Natural killer cell (primary cell): ENCODE results near the gene TLCD2. TPM values are rescaled to one million over a fixed set of nuclear protein-coding genes. Genes with fewer than 3 reads are reported as not detected.

Experiments used
- ATAC-seq, 3 donors: fragments of 150-1000 bp in 2 of 3; fragments of 200-7000 bp in 1 of 3; cut with Tn5 transposase; 1 replicate in 1 of 3; 2 replicates in 2 of 3; pipeline ENCODE4 v1.10.0; 2021; ENCODE audit warnings: mild to moderate bottlenecking in 2 of 3, moderate library complexity in 2 of 3
- DNase-seq, 2 donors: peaks; one replicate each; pipeline versions ENCODE4 v3.0.0 to v3.0.0-alpha.2; 2013 to 2021; ENCODE audit warnings: mixed read lengths in 1 of 2
- H3K27ac ChIP-seq: one replicate; pipeline ENCODE4 v1.5.1; 2013; ENCODE audit warnings: mild to moderate bottlenecking, low read length
- H3K27me3 ChIP-seq: one replicate; pipeline ENCODE4 v1.6.1; 2013; ENCODE audit warnings: low read length; ENCODE audit not compliant: control insufficient read depth, insufficient read depth
- H3K36me3 ChIP-seq: one replicate; pipeline ENCODE4 v1.6.1; 2013; ENCODE audit warnings: low read length; ENCODE audit not compliant: control insufficient read depth, insufficient read depth
- H3K4me1 ChIP-seq: one replicate; pipeline ENCODE4 v1.6.1; 2013; ENCODE audit warnings: low read length; ENCODE audit not compliant: control insufficient read depth, insufficient read depth
- H3K4me3 ChIP-seq: one replicate; pipeline ENCODE4 v1.5.1; 2013; ENCODE audit warnings: low read length
- H3K9me3 ChIP-seq: one replicate; pipeline ENCODE4 v1.6.1; 2013; ENCODE audit warnings: low read length; ENCODE audit not compliant: control insufficient read depth, insufficient read depth
- H3K27ac Mint-ChIP-seq, 2 donors: one replicate each; pipeline ENCODE4 v1.8.0; 2022; ENCODE audit warnings: mild to moderate bottlenecking in 2 of 2, mixed read lengths in 2 of 2, moderate library complexity in 1 of 2
- H3K27me3 Mint-ChIP-seq, 2 donors: one replicate each; pipeline ENCODE4 v1.8.0; 2022; ENCODE audit warnings: low read depth in 2 of 2, mixed read lengths in 2 of 2
- H3K36me3 Mint-ChIP-seq: one replicate; pipeline ENCODE4 v1.8.0; 2022; ENCODE audit warnings: mixed read lengths
- H3K4me1 Mint-ChIP-seq, 2 donors: one replicate each; pipeline ENCODE4 v1.8.0; 2022; ENCODE audit warnings: mixed read lengths in 2 of 2
- H3K4me3 Mint-ChIP-seq: one replicate; pipeline ENCODE4 v1.8.0; 2022; ENCODE audit warnings: mild to moderate bottlenecking, moderate library complexity, mixed read lengths
- H3K9me3 Mint-ChIP-seq, 2 donors: one replicate each; pipeline ENCODE4 v1.8.0; 2022; ENCODE audit warnings: mixed read lengths in 2 of 2
- CTCF ChIP-seq: fragments of 200-600 bp; IDR thresholded peaks from one replicate; pipeline ENCODE4 v1.8.0; 2022; ENCODE audit warnings: antibody characterized with exemption
- WGBS: methylation state at CpG from one replicate; pipeline ENCODE4 v1.1.7; 2013; ENCODE audit warnings: missing lambda C conversion rate; ENCODE audit not compliant: insufficient coverage; 5-methylcytosine and 5-hydroxymethylcytosine counted together
- intact Hi-C: fragments of 100-400 bp; cut with micrococcal nuclease; formaldehyde crosslinking; loops from one replicate; pipeline ENCODE4 v1.14.2; 2022
- total RNA-seq, 4 donors: library from RNA; stranded (reverse); fragments of 120-200 nt in 1 of 4; gene quantifications; one replicate each; pipeline versions ENCODE4 v1.2.3 to v1.2.4, GENCODE V29; 2013 to 2022

The TLCD2 gene
- total RNA-seq, 3 donors from 2014 or later (not counting 1 experiment from before 2014, with no cell fraction given): 0.18 to 0.28 (median 0.28) TPM

GRCh38 chr17:1746975-1747543 lies 36.9 kb upstream of the TLCD2 start:
- 95% methylated on average over 22 of the region's 22 CpGs for WGBS
- TF ChIP-seq CTCF: no peak
- H3K27me3 ChIP-seq: no peaks in the 10 kb centered on the region
- Mint-ChIP-seq H3K9me3 (no peaks in the 10 kb centered on the region), H3K27ac (no peak overlapping the region), H3K4me3 (no peak overlapping the region), H3K4me1 (peaks cover 0 to 15% of the 10 kb centered on the region in 2 donors), H3K36me3 (no peaks in the 10 kb centered on the region), H3K27me3 (peaks cover 0 to 8% of the 10 kb centered on the region in 2 donors)
- ATAC-seq (no peak), DNase-seq (no peak)
- no peak overlapping the region for H3K4me3 ChIP-seq
- no peak overlapping the region for H3K27ac ChIP-seq
- H3K9me3 ChIP-seq: no peaks in the 10 kb centered on the region
- intact Hi-C loops: no loop called here
- no peaks in the 10 kb centered on the region for H3K36me3 ChIP-seq
- H3K4me1 ChIP-seq: peaks cover 17% of the 10 kb centered on the region

- H3K36me3 Mint-ChIP-seq: no peaks in the 10 kb centered on the region
- no peaks in the 10 kb centered on the region for H3K4me1 Mint-ChIP-seq
- no peaks in the 10 kb centered on the region for H3K9me3 ChIP-seq
- intact Hi-C loops: no loop called here
- no peak overlapping the region for H3K4me3 ChIP-seq
- 93% methylated on average over 12 of the region's 12 CpGs for WGBS
- peaks cover 2% of the 10 kb centered on the region for H3K4me1 ChIP-seq
- H3K27me3 ChIP-seq: no peaks in the 10 kb centered on the region
- TF ChIP-seq CTCF: no peak
- no peak for DNase-seq
- no peak overlapping the region for H3K27ac ChIP-seq
- ATAC-seq: no peak
- H3K27ac Mint-ChIP-seq: no peak overlapping the region
- H3K36me3 ChIP-seq: no peaks in the 10 kb centered on the region
- H3K4me3 Mint-ChIP-seq: no peak overlapping the region
- no peaks in the 10 kb centered on the region for H3K9me3 Mint-ChIP-seq
- peaks cover 0 to 6% of the 10 kb centered on the region in 2 donors for H3K27me3 Mint-ChIP-seq
Observed at GRCh38 chr17:1745513-1746020, 35.4 kb upstream of the TLCD2 start.

GRCh38 chr17:1744551-1745512 lies 34.7 kb upstream of the TLCD2 start:
- ATAC-seq (no peak), DNase-seq (no peak)
- peaks cover 0 to 6% of the 10 kb centered on the region in 2 donors for H3K27me3 Mint-ChIP-seq
- WGBS: 89% methylated on average over 27 of the region's 29 CpGs
- no peaks in the 10 kb centered on the region for H3K4me1 Mint-ChIP-seq
- H3K9me3 Mint-ChIP-seq: no peaks in the 10 kb centered on the region
- H3K4me3 ChIP-seq: no peak overlapping the region
- H3K9me3 ChIP-seq: no peaks in the 10 kb centered on the region
- H3K4me3 Mint-ChIP-seq: no peak overlapping the region
- intact Hi-C loops: no loop called here
- no peak overlapping the region for H3K27ac Mint-ChIP-seq
- H3K4me1 ChIP-seq: no peaks in the 10 kb centered on the region
- no peaks in the 10 kb centered on the region for H3K36me3 Mint-ChIP-seq
- H3K27me3 ChIP-seq: no peaks in the 10 kb centered on the region
- H3K36me3 ChIP-seq: no peaks in the 10 kb centered on the region
- H3K27ac ChIP-seq: no peak overlapping the region
- TF ChIP-seq CTCF: no peak
